GM19035 (cell line): ENCODE measurements around the gene EMB.
"Not testable (repeated sequence)": the region's sequence is repeated elsewhere in the genome, so short reads cannot be mapped to it uniquely, and the experiment has no call there.

Experiments used
- ATAC-seq: cut with Tn5 transposase; IDR thresholded peaks from one replicate; pipeline ENCODE4 v1.9.1; 2021; ENCODE audit not compliant: unreplicated experiment

Gene EMB

GRCh38 chr5:50440651-50441492, at the start of gene EMB:
Gene EMB (minus strand): TSS chr5:50441288. CDS start chr5:50441151, 137 bp downstream.
- peak; percentile 67 for ATAC-seq

GRCh38 chr5:50489491-50489890, 48.4 kb upstream of the EMB start:
- ATAC-seq, result not testable (repeated sequence)

- ATAC-seq, result not testable (repeated sequence)
Measured at GRCh38 chr5:50478790-50479189, 37.7 kb upstream of the EMB start.

GRCh38 chr5:50476549-50476948, 35.5 kb upstream of the EMB start:
- ATAC-seq, result peak; percentile 92

GRCh38 chr5:50465015-50465414, 23.9 kb upstream of the EMB start:
- ATAC-seq, result not testable (repeated sequence)

- ATAC-seq, result no peak
Measured at GRCh38 chr5:50463726-50464125, 22.6 kb upstream of the EMB start.

- ATAC-seq, result no peak
Measured at GRCh38 chr5:50463047-50463446, 22.0 kb upstream of the EMB start.

- ATAC-seq, result not testable (repeated sequence)
Measured at GRCh38 chr5:50462579-50462978, 21.5 kb upstream of the EMB start.

- ATAC-seq, result not testable (repeated sequence)
Measured at GRCh38 chr5:50458372-50458771, 17.3 kb upstream of the EMB start.

- ATAC-seq, result not testable (repeated sequence)
Measured at GRCh38 chr5:50449241-50449640, 8.2 kb upstream of the EMB start.

- no peak for ATAC-seq
Measured at GRCh38 chr5:50447941-50448340, 6.9 kb upstream of the EMB start.

GRCh38 chr5:50447228-50447627, 6.1 kb upstream of the EMB start:
- no peak for ATAC-seq

GRCh38 chr5:50445296-50445949, 4.3 kb upstream of the EMB start:
- peak; percentile 67 for ATAC-seq

GRCh38 chr5:50442559-50443539, 1.8 kb upstream of the EMB start:
- not testable (repeated sequence) for ATAC-seq

- ATAC-seq, result peak; percentile 3
Measured at GRCh38 chr5:50441493-50441955, 436 bp upstream of the EMB start.

GRCh38 chr5:50439221-50439620, 1.9 kb downstream of the EMB start:
- no peak for ATAC-seq

- not testable (repeated sequence) for ATAC-seq
Measured at GRCh38 chr5:50438060-50438459, 3.0 kb downstream of the EMB start.

- no peak for ATAC-seq
Measured at GRCh38 chr5:50435168-50435567, 5.9 kb downstream of the EMB start.

- ATAC-seq, result not testable (repeated sequence)
Measured at GRCh38 chr5:50431133-50431904, 9.8 kb downstream of the EMB start.
